H1 (cell line): ENCODE measurements around the gene MAPK8IP1. TPM values are rescaled to one million over a fixed set of nuclear protein-coding genes. Genes with fewer than 3 reads are reported as not detected.

Experiments used
- CTCF ChIA-PET: fragments of 300-600 bp; sonication (Branson Sonifier 250); formaldehyde crosslinking; loops from one replicate; lab custom pipeline; 2021; ENCODE audit not compliant: partially characterized antibody; lab: Charles Lee
- POLR2A ChIA-PET: fragments of 300-600 bp; sonication (Branson Sonifier 250); formaldehyde crosslinking; loops from one replicate; lab custom pipeline; 2021; ENCODE audit warnings: inconsistent platforms; ENCODE audit not compliant: partially characterized antibody; lab: Charles Lee
- DNase-seq, 2 experiments: peaks; one replicate each; pipeline versions ENCODE4 v3.0.0 to v3.0.0-alpha.2; 2010 to 2022; ENCODE audit warnings: low spot score in 2 of 2, low read depth in 1 of 2, mixed read lengths in 1 of 2
- FAIRE-seq: peaks from 2 replicates; lab custom pipeline; 2011; peaks lifted over from hg19 to GRCh38; lab: Jason Lieb, UNC
- H2AFZ ChIP-seq: 2 replicates; pipeline ENCODE4 v1.8.1; 2012; ENCODE audit warnings: low read length, inconsistent platforms
- H2AK5ac ChIP-seq: 2 replicates; pipeline ENCODE4 v1.6.1; 2013; ENCODE audit warnings: low read depth, low read length
- H2BK120ac ChIP-seq: replicated peaks from 2 replicates; pipeline ENCODE3; 2013; ENCODE audit warnings: low read depth, low read length, inconsistent platforms
- H2BK12ac ChIP-seq: 2 replicates; pipeline ENCODE4 v1.6.1; 2013; ENCODE audit warnings: low read depth, low read length
- H2BK15ac ChIP-seq: 2 replicates; pipeline ENCODE4 v1.6.1; 2013; ENCODE audit warnings: low read length
- H2BK20ac ChIP-seq: 2 replicates; pipeline ENCODE4 v1.6.1; 2013; ENCODE audit warnings: low read length
- H2BK5ac ChIP-seq: 2 replicates; pipeline ENCODE4 v1.6.1; 2013; ENCODE audit warnings: low read depth, low read length
- H3K14ac ChIP-seq: 2 replicates; pipeline ENCODE4 v1.6.1; 2013; ENCODE audit warnings: inconsistent platforms; ENCODE audit not compliant: insufficient read length
- H3K18ac ChIP-seq: 2 replicates; pipeline ENCODE4 v1.6.1; 2013; ENCODE audit warnings: low read length; ENCODE audit errors: extremely low read depth
- H3K23ac ChIP-seq: 2 replicates; pipeline ENCODE4 v1.6.1; 2013; ENCODE audit warnings: inconsistent platforms; ENCODE audit not compliant: insufficient read length
- H3K23me2 ChIP-seq: 2 replicates; pipeline ENCODE4 v1.6.1; 2013; ENCODE audit warnings: low read depth, low read length
- H3K27ac ChIP-seq: 2 replicates; pipeline ENCODE4 v1.6.1; 2011; ENCODE audit warnings: low read depth, low read length, inconsistent platforms
- H3K27me3 ChIP-seq, 4 experiments: replicated peaks in 1 of 4; 1 replicate in 1 of 4; 2 replicates in 3 of 4; pipeline versions ENCODE4 v1.6.1 to v1.8.1; 2011 to 2013; ENCODE audit warnings: low read length in 3 of 4, mild to moderate bottlenecking in 3 of 4, inconsistent platforms in 2 of 4, mixed read lengths in 2 of 4, moderate library complexity in 1 of 4; ENCODE audit not compliant: control insufficient read depth in 3 of 4, insufficient read depth in 3 of 4; ENCODE audit errors: extremely low read depth in 1 of 4
- H3K36me3 ChIP-seq, 4 experiments: 2 replicates each; pipeline versions ENCODE4 v1.6.1 to v1.8.1; 2011 to 2013; ENCODE audit warnings: mild to moderate bottlenecking in 4 of 4, low read length in 3 of 4, moderate library complexity in 2 of 4, control low read depth in 1 of 4, inconsistent platforms in 1 of 4; ENCODE audit not compliant: insufficient read depth in 4 of 4, control insufficient read depth in 2 of 4
- H3K4ac ChIP-seq: replicated peaks from 2 replicates; pipeline ENCODE3; 2013; ENCODE audit warnings: low read length, low read depth, mixed read lengths, inconsistent platforms; ENCODE audit not compliant: insufficient read length
- H3K4me1 ChIP-seq, 4 experiments: replicated peaks in 1 of 4; 1 replicate in 1 of 4; 2 replicates in 3 of 4; pipeline versions ENCODE4 v1.6.1 to v1.8.1; 2011 to 2013; ENCODE audit warnings: low read length in 3 of 4, inconsistent platforms in 2 of 4, mixed read lengths in 1 of 4; ENCODE audit not compliant: insufficient read depth in 4 of 4, control insufficient read depth in 3 of 4
- H3K4me2 ChIP-seq, 2 experiments: 2 replicates each; pipeline versions ENCODE4 v1.6.1 to v1.8.1; 2011 to 2013; ENCODE audit warnings: low read depth in 2 of 2, low read length in 2 of 2, control low read depth in 1 of 2, inconsistent platforms in 1 of 2, mild to moderate bottlenecking in 1 of 2; ENCODE audit not compliant: insufficient read depth in 1 of 2
- H3K4me3 ChIP-seq, 4 experiments: fragments of 200-600, 300-600 bp in 1 of 4; sonication (generic), shearing (Covaris generic), sonication (Bioruptor Twin) in 1 of 4; 2 replicates each; pipeline versions ENCODE4 v1.5.1 to v1.8.1; 2011 to 2016; ENCODE audit warnings: low read length in 4 of 4, low read depth in 3 of 4, control low read depth in 2 of 4, inconsistent platforms in 2 of 4, mild to moderate bottlenecking in 2 of 4, mixed read lengths in 1 of 4, moderate library complexity in 1 of 4; ENCODE audit not compliant: insufficient read depth in 2 of 4; ENCODE audit errors: extremely low read depth in 1 of 4
- H3K56ac ChIP-seq: replicated peaks from 2 replicates; pipeline ENCODE3; 2013; ENCODE audit warnings: low read depth, mild to moderate bottlenecking, mixed read lengths, low read length, inconsistent platforms; ENCODE audit not compliant: insufficient read length
- H3K79me1 ChIP-seq: 2 replicates; pipeline ENCODE4 v1.6.1; 2013; ENCODE audit warnings: low read depth, low read length, control low read depth
- H3K79me2 ChIP-seq, 2 experiments: 2 replicates each; pipeline versions ENCODE4 v1.6.1 to v1.8.1; 2012 to 2013; ENCODE audit warnings: low read length in 2 of 2, mild to moderate bottlenecking in 2 of 2, inconsistent platforms in 1 of 2; ENCODE audit not compliant: insufficient read depth in 2 of 2, control insufficient read depth in 1 of 2
- H3K9ac ChIP-seq, 4 experiments: replicated peaks in 1 of 4; 1 replicate in 1 of 4; 2 replicates in 3 of 4; pipeline versions ENCODE4 v1.6.1 to v1.8.1; 2011 to 2013; ENCODE audit warnings: low read depth in 3 of 4, low read length in 3 of 4, control low read depth in 2 of 4, mild to moderate bottlenecking in 2 of 4, moderate library complexity in 2 of 4, inconsistent platforms in 1 of 4; ENCODE audit errors: extremely low read depth in 1 of 4
- H3K9me3 ChIP-seq, 2 experiments: 2 replicates each; pipeline versions ENCODE4 v1.6.1 to v1.8.1; 2012 to 2013; ENCODE audit warnings: mild to moderate bottlenecking in 2 of 2, moderate library complexity in 2 of 2, control low read depth in 1 of 2, inconsistent platforms in 1 of 2, low read depth in 1 of 2, low read length in 1 of 2, mixed read lengths in 1 of 2; ENCODE audit not compliant: insufficient read depth in 2 of 2
- H4K20me1 ChIP-seq, 2 experiments: replicated peaks in 1 of 2; 2 replicates each; pipeline versions ENCODE3 to v1.8.1; 2011 to 2013; ENCODE audit warnings: inconsistent platforms in 2 of 2, low read length in 2 of 2, mild to moderate bottlenecking in 1 of 2; ENCODE audit not compliant: insufficient read depth in 2 of 2, control insufficient read depth in 1 of 2
- H4K5ac ChIP-seq: 2 replicates; pipeline ENCODE4 v1.6.1; 2013; ENCODE audit warnings: low read length, low read depth, mixed read lengths, inconsistent platforms; ENCODE audit not compliant: insufficient read length
- H4K8ac ChIP-seq: 2 replicates; pipeline ENCODE4 v1.8.0; 2013; ENCODE audit warnings: mild to moderate bottlenecking, moderate library complexity, low read length, inconsistent platforms; ENCODE audit not compliant: insufficient read depth; ENCODE audit errors: extremely low read depth
- H4K91ac ChIP-seq: replicated peaks from 2 replicates; pipeline ENCODE3; 2013; ENCODE audit warnings: low read length, mixed read lengths, inconsistent platforms; ENCODE audit not compliant: insufficient read length
- ASH2L ChIP-seq: fragments of 200-600, 300-600 bp; sonication (generic); IDR thresholded peaks from one replicate; pipeline ENCODE4 v1.7.1; 2017; ENCODE audit warnings: low read length
- BACH1 ChIP-seq: IDR thresholded peaks from 2 replicates; pipeline ENCODE4 v1.6.1; 2012; ENCODE audit warnings: low read length, improper control_type of control experiment
- CBX8 ChIP-seq: fragments of 300-800, 300-1000 bp; sonication (generic); IDR thresholded peaks from 2 replicates; pipeline ENCODE4 v1.7.1; 2016; ENCODE audit warnings: low read depth, low read length, borderline replicate concordance
- CHD1 ChIP-seq: IDR thresholded peaks from 2 replicates; pipeline ENCODE4 v1.6.1; 2012; ENCODE audit warnings: low read depth, low read length, improper control_type of control experiment
- CTBP2 ChIP-seq: IDR thresholded peaks from 2 replicates; pipeline ENCODE4 v1.7.0; 2011; ENCODE audit warnings: borderline replicate concordance, mild to moderate bottlenecking, moderate library complexity, mixed read lengths, low read length; ENCODE audit not compliant: insufficient read depth, insufficient read length
- EGR1 ChIP-seq: IDR thresholded peaks from 2 replicates; pipeline ENCODE4 v1.6.1; 2011; ENCODE audit warnings: low read depth, low read length, borderline replicate concordance
- HDAC2 ChIP-seq, 2 experiments: fragments of 300-600 bp in 1 of 2; sonication (generic) in 1 of 2; IDR thresholded peaks; 2 replicates each; pipeline ENCODE4 v1.6.1; 2011 to 2012; ENCODE audit warnings: low read depth in 2 of 2, low read length in 2 of 2, mild to moderate bottlenecking in 2 of 2, moderate library complexity in 2 of 2, borderline replicate concordance in 1 of 2, inconsistent platforms in 1 of 2
- MAFK ChIP-seq: IDR thresholded peaks from 2 replicates; pipeline ENCODE4 v1.6.1; 2012; ENCODE audit warnings: low read depth, mild to moderate bottlenecking, improper control_type of control experiment, low read length
- TCF12 ChIP-seq: IDR thresholded peaks from 2 replicates; pipeline ENCODE4 v1.6.1; 2011; ENCODE audit warnings: low read depth, mild to moderate bottlenecking, low read length
- ZNF274 ChIP-seq: IDR thresholded peaks from 2 replicates; pipeline ENCODE4 v1.7.0; 2012; ENCODE audit warnings: low read length, borderline replicate concordance; ENCODE audit errors: extremely low read depth
- WGBS, 2 experiments: shearing (Covaris generic) in 1 of 2; methylation state at CpG; one replicate each; pipeline versions ENCODE4 v1.1.6 to v1.1.7; 2013 to 2015; ENCODE audit warnings: low lambda C conversion rate in 2 of 2, mixed read lengths in 2 of 2, inconsistent platforms in 1 of 2, low coverage in 1 of 2, missing lambda C conversion rate in 1 of 2; ENCODE audit not compliant: insufficient replicate concordance in 2 of 2, insufficient coverage in 1 of 2, insufficient read length in 1 of 2; ENCODE audit errors: extremely low coverage in 1 of 2, missing lambda C conversion rate in 1 of 2; 5-methylcytosine and 5-hydroxymethylcytosine counted together
- polyA plus RNA-seq, 7 experiments: library from polyadenylated mRNA; depleted of rRNA in 3 of 7; stranded (reverse) in 5 of 7; unstranded in 2 of 7; fragments of >200 nt in 5 of 7; fragments of 200-250 nt in 2 of 7; gene quantifications; 1 replicate in 5 of 7; 2 replicates in 1 of 7; 4 replicates in 1 of 7; pipeline versions ENCODE4 v1.2.1 to v1.2.3, GENCODE V29; 2011 to 2013; ENCODE audit warnings: missing spikeins in 2 of 7, mixed read lengths in 2 of 7
- total RNA-seq: library from RNA; stranded (reverse); fragmentation: NEBNext Ultra II Directional; extraction: Animal tissue kit (Norgen Biotek cat#: 25700); gene quantifications from 2 replicates; pipeline ENCODE4 v1.2.1, GENCODE V29; 2021

The MAPK8IP1 gene
- total and polyA plus RNA-seq, 2 of the 8 experiments (the other 6 are each of a cell fraction or from before 2014, with no cell fraction given) = 32.4 to 40.1 TPM

GRCh38 chr11:45906965-45907611, 21.6 kb downstream of the MAPK8IP1 start, which contains the start of gene FREY1:
Gene FREY1, minus strand, starts transcription at chr11:45907271. Its CDS starts 26 bp downstream, at chr11:45907245.
- H2BK15ac ChIP-seq = no peak within 1 kb of the TSS
- H3K27me3 ChIP-seq = no peaks in the 10 kb centered on the region
- 0 out of 2 replicates have a peak, but pooled peaks cover 2% of the 10 kb centered on the region for H3K23me2 ChIP-seq
- H4K20me1 ChIP-seq = peaks cover 0 to 17% of the 10 kb centered on the region in 2 experiments
- H3K18ac ChIP-seq = no peak within 1 kb of the TSS
- ChIA-PET POLR2A (interaction anchor here (0.8 to 6.2 kb wide), 5 partner anchors 9 to 38 kb away, joined by 3 to 36 read pairs (median 3); partner anchors contain the start of gene PEX16), CTCF (interaction anchor here (1.4 kb wide), 1 partner anchor 13 kb away, joined by 4 read pairs; no protein-coding TSS in a partner anchor)
- H3K14ac ChIP-seq = no peak within 1 kb of the TSS
- no peaks in the 10 kb centered on the region; a peak in 1 of 7 replicates for H3K4me1 ChIP-seq
- no peak within 1 kb of the TSS for H2AFZ ChIP-seq
- H2BK12ac ChIP-seq = no peak within 1 kb of the TSS
- no peaks in the 10 kb centered on the region for H3K79me1 ChIP-seq
- peak within 1 kb of the TSS; percentile 54 for H4K91ac ChIP-seq
- peaks cover 6 to 23% (median 18%) of the 10 kb centered on the region in 4 experiments; a peak in 6 of 8 replicates for H3K36me3 ChIP-seq
- H2BK5ac ChIP-seq = no peak within 1 kb of the TSS
- H2AK5ac ChIP-seq = no peak within 1 kb of the TSS
- no peak within 1 kb of the TSS for H2BK120ac ChIP-seq
- no peak within 1 kb of the TSS for H4K5ac ChIP-seq
- no peak within 1 kb of the TSS for H3K4me3 ChIP-seq
- no peak within 1 kb of the TSS for H3K23ac ChIP-seq
- 93% methylated on average over 17 of the region's 18 CpGs; no CpG with 5 or more reads in 1 of the 2 experiments for WGBS, 2 experiments
- no peak within 1 kb of the TSS for H2BK20ac ChIP-seq
- H3K9me3 ChIP-seq = no peaks in the 10 kb centered on the region
- H3K9ac ChIP-seq = no peak within 1 kb of the TSS
- H3K79me2 ChIP-seq = no peaks in the 10 kb centered on the region
- no peak within 1 kb of the TSS for H3K4ac ChIP-seq
- no peak within 1 kb of the TSS for H3K56ac ChIP-seq
- no peak within 1 kb of the TSS for H3K27ac ChIP-seq
- H4K8ac ChIP-seq = peak within 1 kb of the TSS; percentile 80
- no peak within 1 kb of the TSS for H3K4me2 ChIP-seq
- DNase-seq = no peak
- FAIRE-seq = no peak
- TF ChIP-seq MAFK (no peak), ZNF274 (no peak), BACH1 (no peak), CTBP2 (no peak), CBX8 (no peak), HDAC2 (IDR thresholded peaks at IDR 0.05; ENCODE audit: borderline replicate concordance in 1 of 2, low read depth in 2 of 2, low read length in 2 of 2) (no peak), CHD1 (no peak), ASH2L (no peak), EGR1 (no peak), TCF12 (no peak)
